Ramos (cell line): ENCODE data around the gene ELMOD1.

Experiments
- in situ Hi-C: fragments of 300-500 bp; cut with MboI; formaldehyde crosslinking; loops from one replicate; pipeline ENCODE4 v1.14.3; 2022; ENCODE audit warnings: low sequenced_read_pairs; ENCODE audit not compliant: unreplicated experiment

The ELMOD1 gene

DNA sequence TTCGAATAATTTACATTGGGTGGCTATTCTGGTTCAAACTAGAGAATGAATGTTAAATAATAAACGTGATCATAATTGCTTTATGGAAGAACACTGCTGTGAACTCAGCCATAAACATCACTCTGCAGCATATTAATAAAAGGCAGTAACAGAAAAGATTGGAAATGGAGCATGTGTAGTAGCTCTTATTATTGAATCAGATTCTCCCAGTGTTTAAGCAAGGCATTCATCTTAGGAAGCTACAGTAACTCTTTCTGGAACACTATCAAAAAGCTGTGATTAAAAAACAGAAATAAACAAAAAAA is 34.7 kb downstream of the ELMOD1 start:
- in situ Hi-C loops, result no loop called here

DNA sequence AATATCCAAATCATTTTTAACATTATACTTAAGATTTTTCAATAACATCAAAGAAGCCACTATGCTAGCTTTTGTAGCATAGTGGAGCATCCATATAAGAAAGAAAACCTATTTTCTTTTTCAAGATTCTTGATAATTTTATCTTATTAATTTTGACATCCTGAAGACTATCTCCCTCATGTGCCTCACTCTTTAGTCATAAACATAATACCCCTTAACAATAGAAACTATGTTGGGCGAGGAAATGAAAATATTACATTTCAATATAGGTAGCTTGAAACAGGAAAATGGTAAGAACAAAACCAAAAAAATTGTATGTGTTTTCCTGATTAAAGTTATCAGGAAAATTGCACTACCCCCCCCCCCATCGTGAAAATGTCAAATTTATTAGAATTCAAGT is 40.1 kb downstream of the ELMOD1 start:
- in situ Hi-C loops, result no loop called here

DNA sequence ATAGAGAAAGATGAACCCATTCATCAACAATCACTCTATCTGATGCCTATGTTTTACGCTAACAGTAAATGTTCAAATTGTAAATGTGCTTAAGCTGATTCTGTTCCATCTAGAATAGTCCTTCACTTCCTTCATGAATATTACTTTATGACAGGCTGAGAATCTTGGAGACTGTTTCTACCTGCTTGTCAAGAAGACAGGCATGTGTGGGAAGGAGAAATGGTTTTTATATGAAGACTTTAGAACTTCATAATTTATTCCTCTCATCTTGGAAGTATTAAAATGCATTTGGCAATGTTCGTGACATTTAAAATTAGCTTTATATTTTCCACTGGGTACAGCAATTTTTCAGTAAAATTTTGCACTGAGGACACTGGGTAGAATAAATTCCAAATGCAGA is 41.0 kb downstream of the ELMOD1 start:
- in situ Hi-C loops, result no loop called here

DNA sequence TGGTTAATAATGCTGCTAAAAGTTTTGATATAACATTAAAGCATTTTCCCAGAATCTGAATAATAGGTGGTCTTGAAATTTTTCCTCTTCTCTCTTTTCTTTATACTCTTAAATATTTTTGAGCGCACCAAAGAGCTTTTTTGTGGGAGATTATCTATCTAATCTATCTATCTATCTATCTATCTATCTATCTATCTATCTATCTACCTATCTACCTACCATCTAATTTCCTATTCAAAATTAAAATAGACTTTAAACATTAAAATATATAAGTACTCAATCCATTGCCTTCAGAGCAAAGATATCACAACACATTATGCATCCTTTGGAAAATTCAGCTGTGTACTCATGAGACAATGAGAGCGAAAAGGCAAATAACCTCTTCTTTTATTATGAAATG is 55.8 kb downstream of the ELMOD1 start:
- in situ Hi-C loops, result no loop called here

DNA sequence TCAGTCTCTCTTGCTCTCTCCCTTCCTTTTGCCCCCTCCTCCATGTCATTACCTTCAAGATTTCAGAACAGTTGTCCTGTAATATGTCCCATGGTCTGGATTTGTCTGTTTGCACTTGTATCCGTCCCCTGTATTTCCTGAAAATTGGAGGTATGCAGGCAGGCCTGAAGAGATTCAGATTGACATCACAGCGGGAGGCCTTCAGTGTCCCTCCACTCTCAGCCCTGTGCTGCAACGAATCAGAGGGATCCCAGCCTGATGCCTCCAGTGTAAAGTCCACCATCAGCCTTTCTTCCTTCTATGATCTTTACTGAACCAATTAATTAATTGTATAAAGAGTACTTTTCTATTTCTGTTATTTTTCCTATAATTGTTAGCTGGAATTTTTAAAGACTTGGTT is 57.3 kb downstream of the ELMOD1 start:
- in situ Hi-C loops, result no loop called here

DNA sequence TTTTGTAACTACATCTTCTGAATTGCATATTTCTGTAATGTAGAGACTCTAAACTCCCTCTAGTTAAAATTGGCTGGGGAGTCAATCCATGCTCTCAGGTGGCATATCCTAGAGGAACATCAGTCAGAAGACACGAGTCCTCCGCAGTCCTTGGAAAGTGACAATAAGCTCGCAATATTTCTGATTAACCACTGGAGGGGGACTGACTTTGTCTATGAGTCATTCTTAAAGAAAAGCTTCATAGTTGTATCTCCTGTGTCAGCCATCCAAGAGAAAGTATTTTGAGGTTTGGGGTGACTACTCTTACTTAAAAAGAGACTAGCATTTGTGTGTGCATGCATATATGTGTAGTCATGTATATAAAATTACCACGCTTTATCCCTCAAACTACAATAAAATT is 60.7 kb downstream of the ELMOD1 start:
- in situ Hi-C loops, result no loop called here

DNA sequence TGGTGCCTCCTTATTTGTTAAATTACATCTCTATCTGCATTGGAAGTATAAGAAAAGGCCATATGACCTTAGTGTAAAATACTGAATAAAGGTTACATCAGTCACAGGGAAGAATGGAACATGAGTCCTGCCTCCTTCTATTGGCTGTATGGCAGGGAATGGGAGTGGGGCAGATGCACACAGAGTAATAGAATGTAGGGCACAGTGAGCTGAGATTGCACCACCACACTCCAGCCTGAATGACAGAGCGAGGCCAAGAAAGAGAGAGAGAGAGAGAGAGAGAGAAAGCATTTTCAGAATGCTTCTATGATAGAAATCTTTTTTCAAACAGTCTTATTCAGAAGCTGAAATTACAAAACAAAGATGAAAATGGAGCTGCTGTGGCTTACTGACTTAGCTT is 62.1 kb downstream of the ELMOD1 start:
- in situ Hi-C loops, result no loop called here

DNA sequence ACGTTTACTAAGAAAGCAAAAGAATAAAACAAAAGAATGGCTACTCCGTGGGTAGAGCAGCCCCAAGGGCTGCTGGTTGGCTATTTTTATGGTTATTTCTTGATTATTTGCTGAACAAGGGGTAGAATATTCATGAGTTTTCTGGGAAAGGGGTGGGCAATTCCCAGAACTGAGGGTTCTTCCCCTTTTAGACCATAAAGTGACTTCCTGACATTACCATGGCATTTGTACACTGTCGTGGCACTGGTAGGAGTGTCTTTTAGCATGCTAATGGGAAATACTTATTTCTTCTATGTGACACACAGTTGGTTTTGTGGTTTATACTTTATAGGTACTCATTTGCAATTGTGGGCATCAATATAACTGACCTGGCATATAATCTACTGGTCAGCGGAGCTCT is 64.7 kb downstream of the ELMOD1 start:
- in situ Hi-C loops, result no loop called here

DNA sequence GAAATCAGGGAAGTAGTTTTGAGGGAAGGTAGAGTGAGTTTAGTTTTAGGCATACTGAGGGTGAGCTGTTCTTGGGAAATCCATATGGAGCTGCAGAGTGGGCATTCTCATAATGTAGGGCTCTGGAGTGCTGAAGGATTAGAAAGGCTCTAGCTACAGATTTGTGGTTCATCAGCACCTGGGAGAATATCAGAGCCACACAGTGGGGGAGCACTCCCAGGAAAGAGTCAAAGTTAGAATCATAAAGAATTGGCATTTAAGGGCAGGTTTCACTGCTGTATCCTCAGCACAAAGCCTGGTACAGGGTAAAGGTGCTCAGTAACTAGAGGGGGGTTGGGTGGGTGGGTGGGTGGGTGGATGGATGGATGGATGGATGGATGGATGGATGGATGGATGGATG is 68.4 kb downstream of the ELMOD1 start:
- in situ Hi-C loops, result no loop called here

DNA sequence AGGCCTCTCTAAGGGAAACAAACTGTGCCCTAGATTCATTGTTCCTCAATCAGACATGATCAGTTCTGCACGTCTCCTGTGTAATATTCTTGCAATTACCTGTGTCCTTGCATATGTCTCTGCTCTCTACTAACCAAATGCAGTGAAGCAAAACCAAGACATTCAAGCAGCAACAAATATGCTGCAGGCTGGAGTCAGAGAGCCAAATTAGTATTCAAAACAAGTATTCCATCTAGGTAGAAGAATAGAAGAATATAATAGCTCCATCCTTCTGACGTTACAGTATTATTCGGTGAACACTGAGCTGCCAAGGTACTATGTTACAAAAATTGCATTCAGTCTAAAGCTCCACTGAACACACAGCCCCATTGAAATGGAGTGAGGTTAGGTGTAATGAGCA is 69.1 kb downstream of the ELMOD1 start:
- in situ Hi-C loops, result no loop called here

DNA sequence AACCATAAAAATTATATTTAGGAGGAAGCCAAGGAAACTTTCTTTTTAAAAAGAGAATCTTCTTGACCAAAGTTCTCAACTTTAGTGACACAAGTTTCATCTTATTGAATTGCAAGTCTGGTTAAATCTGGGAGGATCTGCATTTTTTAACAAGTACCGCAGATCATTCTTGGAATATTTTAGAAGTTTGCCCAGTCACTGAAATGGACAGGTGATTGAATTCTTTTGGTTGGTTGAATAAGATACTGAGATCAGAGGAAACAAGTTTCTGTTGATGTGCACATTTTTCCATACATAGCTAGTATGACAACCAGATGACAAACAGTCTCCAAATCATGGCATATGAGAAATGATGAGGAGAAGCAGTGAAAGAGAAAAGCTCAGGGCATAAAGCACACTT is 70.7 kb downstream of the ELMOD1 start:
- in situ Hi-C loops, result no loop called here

DNA sequence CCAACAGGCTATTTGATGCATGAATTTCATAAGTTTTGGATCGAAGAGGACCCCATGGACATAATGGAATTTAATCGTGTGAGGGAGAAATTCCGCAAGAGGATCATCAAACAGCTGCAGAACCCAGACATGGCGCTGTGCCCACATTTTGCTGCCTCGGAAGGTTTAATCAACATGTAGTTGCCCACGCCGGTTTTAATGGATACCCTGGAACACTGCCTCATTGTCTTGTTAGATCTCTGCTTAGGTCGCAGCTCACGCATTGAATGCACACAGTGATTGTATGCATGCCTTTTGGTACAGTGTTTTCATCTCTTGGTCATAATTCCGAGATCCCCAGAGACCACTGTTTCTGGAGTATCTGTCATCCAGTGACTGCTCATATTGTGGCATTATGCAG is 74.1 kb downstream of the ELMOD1 start:
- in situ Hi-C loops, result no loop called here

DNA sequence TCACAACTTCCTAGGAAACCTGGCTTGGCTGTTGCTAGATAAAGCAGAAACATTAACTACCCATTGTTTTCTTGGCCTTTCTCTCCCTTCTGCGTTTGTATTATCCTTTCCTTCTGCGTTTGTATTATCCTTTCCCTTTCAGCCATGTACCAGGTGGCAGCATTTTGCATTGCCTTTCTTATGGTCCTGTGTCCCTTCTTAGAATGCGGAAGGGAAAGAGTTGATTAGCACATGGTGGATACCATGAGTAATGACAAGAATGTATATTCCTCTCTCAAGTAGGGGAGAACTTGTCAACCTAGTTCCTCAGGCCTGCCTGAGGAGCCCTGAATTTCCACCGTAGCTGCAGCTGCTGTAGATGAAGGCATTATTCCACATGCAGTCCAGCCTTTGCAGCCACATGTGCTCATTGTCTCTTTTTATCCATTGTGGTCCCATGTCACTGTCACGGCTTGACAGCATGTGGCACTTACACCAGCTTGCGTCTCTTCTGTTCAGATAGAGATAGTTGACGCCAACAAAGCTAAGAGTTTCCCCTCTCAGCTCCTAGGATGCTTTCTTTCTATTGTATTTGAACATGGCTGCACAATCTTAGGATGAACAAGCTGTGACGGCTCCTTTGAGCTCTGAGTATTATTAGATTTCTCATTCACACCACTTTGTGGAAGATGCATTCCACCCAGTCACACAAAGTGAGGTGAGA is 76.1 kb downstream of the ELMOD1 start:
- in situ Hi-C loops, result no loop called here

DNA sequence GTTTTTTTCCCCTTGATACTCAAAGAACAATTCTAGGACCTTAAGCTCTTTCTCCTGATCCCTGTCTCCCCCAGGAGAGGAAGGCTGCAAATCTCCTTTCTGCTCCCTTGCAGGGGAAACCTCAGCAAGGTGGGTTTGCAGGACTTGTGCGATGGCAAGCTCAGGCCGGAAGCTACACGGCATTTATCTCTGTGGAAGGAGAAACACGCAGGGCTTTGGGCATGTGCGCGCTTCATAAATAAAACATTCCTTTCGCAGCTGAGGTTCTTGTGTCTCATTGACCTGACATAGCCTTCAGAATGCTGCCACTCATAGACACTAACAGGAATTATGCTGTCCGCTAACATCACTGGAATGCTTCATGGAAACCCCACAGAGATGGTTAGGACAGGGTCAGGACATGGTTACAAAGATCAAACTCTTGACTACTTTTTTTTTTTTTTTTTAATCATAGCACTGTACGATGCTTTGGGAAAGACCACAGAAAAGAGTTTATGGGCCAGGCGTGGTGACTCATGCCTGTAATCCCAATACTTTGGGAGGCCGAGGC is 78.3 kb downstream of the ELMOD1 start:
- in situ Hi-C loops, result no loop called here

DNA sequence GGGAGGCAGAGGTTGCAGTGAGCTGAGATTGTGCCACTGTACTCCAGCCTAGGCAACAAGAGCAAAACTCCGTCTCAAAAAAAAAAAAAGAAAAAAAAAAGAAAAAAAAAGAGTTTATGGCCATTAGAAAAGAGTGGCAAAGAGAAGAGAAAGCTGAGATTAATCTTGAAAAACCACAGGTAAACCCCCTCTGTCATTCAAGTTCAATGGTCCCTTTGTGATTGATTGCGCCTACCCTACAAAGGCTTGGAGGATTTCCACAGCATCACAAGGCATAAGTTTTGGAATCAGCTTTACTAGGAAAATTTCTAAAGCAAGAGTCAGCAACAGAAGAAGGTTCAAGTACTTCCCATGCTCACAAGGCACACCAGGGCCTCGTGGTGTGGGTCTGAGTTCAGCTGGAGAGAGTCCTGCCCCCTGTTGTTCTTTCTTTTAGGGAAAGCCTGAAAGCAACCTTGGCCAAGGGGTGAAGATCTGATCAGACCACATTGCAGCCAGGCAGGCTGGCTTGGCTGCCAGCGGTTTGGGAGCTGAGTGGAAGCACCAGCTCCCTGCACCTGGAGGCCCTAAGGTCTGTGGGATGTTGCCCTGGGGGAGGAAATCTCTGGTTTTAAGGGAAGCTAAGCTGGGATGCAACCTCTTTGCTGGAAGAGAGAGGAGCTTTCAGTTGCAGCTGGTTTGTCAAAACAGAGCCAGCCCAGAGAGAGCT is 79.1 kb downstream of the ELMOD1 start:
- in situ Hi-C loops, result no loop called here

DNA sequence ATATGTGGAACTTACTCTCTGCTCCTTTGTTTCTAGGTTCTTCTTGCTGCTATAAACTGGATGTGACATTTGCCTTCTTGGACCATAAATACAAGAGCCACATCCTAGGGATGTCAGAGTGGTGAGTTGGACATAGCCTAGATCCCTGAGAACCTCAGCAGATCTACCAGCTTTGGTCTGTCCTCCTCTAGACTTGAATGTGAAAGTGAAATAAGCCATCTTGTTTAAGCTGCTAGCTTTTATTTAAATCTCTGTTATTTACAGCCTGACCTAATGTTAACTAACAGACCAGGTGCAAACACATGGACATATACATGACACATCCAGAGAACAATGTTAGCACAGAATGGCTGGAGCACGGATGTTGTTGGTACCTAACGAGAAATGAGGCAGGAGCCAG is 85.0 kb downstream of the ELMOD1 start:
- in situ Hi-C loops, result no loop called here

DNA sequence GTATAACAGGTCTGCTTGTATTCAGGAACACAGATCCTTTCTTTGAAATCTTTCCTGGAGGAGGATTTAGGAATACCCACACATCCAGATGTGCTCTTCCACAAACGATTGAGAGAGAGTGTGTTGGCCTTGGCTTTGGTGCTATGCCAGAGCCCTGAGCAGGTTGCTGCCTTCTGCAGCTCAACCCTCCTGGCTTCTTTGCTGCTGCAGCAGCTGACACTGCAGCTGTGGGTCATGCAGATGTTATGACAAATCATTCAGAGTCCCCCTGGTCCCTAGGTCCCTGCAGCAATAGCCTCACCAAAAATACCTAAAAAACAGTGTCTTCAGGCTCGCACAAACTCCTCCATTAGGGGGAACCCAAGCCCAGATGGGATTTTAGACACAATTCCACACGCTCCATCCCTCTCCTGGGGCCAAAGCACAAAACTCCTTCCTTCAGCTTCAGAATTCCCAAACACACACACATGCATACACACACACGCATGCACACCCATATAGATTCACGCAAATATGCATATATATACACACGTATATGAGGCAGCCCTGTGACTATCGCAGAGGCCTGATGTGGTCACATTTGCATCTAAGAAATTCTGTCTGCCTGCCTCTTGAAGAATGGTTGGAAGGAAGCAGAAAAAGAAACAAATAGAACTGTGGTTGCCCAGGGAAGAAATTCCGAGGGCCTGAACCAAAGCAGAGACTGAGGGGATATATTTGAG is 85.5 kb downstream of the ELMOD1 start:
- in situ Hi-C loops, result no loop called here

DNA sequence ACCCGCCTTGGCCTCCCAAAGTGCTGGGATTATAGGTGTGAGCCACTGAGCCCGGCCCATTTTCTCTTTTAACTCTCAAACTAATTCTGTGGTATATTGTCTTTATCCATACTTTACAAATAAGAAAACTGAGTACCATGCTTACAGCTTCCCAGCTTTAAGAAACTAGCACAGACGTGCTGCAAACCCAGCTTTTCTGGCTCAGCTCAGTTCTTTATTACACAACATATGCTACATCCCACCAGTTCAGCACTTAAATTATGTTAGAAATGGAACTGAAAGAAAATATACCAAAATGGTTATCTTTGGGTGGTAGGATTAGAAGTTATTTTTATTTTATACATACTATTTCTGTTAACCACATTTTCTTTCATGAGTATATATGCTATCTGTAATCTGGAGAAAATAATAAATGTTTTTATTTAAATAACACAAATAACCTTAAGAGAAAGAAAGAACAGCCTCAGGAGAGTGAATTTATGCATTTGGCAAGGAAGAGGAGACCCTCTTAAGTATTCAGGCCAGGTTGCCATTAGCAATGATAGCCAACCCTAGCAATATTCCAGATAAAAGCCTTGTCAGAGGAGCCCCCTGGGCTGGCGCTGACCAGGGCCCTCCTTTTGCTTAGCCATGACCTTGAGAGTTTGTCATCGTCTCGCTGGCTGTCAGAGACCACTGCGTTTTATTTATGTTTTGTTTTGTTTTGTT is 87.1 kb downstream of the ELMOD1 start:
- in situ Hi-C loops, result no loop called here

DNA sequence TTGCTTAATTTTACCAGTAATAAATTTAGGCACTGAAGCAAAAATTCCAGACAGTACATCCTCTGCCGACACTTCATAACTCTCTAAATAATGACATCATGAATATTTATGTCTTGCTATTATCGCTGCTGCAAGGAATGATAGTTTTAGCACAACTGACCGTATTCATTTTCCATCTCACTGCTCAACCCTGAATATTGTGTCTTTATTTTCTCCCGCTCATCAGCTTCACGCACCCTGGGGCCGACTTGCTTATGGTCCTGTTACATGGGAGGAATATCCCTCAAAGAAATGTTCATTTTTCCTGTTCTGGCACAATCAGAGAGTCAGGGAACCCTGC is 87.7 kb downstream of the ELMOD1 start:
- in situ Hi-C loops, result no loop called here

DNA sequence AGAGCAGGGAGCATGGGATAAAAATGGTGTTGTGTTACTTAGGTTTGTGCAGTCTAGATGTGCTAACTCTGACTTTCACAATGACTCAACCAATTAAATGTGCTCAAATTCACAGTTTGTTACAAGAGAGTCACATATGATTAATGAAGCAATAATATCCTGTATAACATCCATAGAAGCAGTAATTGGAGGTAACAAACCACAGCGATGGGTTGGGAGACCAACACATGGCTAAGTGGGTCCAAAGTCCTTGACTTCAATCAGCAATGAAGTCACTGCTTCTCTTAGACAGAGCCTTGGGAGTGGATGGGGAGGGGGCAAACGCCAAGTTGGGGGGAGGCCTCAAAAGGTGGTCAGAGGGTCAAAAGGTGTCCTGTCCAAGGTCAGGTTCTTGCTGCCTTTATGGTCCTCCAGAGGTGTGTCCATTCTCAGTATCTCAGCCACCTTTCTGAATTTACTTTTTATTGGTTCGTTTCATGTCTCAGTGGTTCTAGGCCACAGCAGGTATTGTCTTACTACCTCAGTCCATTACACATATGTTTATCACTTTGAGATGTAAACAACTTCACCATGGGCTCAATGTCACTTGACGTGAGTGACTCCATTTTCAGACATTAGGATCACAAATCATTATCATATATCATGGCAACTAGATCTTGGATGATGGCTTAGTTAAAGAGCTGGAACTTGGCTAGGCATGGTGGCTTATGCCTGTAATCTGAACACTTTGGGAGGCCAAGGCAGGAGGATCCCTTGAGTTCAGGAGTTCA is 88.5 kb downstream of the ELMOD1 start:
- in situ Hi-C loops, result loop anchor here (10.0 kb wide), 1 partner anchor 105 kb away; no protein-coding TSS in a partner anchor
